ENCODE measurements around the gene HSD11B2.
A peak's percentile ranks its signal among the peaks of the same experiment; 100 is the strongest.

HSD11B2 gene

DNA sequence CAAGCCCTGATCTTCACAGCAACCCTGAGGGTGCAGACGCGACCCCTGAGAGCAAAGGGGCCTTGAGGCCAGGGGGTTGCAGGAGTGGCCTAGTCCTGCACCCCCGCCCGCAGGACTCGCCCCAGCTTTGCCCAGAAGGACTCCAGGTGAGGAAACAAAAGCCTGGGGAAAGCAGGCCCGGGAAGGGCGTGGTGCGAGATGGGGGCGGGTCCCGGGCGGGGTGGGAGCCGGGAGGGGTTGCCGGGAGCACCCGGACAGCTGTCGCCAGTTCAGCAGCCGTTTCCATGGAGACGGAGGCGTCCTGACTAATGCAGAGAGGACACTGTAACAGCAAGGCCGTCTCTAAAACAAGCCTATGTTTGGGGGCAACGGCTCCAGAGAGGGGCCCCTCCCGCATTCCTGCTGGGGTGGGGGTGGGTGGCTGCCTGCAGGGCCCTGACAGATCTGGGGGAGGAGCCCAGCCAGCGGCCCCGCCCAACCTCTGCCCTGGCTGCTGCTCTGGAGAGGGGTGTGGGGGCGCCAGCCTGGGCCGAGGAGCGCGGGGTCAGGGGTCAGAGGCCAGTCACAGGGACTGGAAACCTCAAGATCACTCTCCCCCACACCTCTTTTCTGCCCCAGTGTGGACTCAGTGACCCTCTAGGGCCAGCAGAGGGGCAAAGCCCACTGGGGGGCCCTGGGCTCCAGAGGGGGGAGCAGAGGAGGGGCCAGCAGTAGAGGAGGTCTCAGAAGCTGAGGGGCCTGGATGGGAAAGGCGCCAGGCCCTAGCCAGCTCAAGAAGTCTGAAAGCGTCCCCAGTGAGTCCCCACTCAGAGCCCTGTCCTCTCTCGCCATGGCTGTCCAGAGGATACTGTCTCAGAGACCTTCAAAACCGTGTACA, 34.5 kb upstream of the HSD11B2 start:
- DNase-seq (ENCODE audit: low read depth), result peak; percentile 91

DNA sequence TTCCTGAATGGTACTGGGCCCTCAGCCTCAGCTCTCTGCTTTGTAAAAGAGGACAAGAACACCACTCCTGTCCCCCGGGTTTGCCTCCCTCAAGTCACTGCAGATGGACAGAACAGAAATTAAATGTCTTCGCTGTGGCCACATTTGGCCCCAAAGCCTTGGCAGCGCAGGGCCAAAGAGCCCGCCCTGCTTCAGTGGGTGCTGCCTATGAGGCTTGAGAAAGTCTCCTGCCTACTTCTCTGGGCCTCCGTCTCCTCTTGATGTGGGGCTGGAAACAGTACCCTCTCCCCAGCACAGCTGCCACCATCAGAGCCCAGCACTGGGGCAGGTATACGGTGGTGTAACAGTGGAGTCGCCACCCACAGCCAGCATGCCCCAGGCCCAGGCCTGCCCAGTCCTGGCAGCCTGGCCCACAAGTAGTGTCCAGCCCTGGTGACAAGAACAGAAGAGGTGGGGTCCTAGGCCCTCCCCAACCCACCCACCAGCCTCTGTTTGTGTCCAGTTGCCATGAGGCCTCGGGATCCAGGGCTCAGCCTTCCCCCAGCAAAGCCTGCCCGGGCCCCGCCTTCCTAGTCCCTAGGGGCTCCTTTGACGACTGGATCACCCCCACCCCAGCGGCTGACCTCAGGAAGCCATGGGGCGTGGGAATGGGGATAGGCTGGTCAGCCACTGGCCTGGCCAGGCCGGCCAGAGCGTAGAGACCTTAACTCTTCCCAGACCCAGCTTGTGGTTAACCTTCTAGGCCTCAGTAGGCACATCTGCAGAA, 33.7 kb upstream of the HSD11B2 start:
- DNase-seq (ENCODE audit: low read depth), result no peak

DNA sequence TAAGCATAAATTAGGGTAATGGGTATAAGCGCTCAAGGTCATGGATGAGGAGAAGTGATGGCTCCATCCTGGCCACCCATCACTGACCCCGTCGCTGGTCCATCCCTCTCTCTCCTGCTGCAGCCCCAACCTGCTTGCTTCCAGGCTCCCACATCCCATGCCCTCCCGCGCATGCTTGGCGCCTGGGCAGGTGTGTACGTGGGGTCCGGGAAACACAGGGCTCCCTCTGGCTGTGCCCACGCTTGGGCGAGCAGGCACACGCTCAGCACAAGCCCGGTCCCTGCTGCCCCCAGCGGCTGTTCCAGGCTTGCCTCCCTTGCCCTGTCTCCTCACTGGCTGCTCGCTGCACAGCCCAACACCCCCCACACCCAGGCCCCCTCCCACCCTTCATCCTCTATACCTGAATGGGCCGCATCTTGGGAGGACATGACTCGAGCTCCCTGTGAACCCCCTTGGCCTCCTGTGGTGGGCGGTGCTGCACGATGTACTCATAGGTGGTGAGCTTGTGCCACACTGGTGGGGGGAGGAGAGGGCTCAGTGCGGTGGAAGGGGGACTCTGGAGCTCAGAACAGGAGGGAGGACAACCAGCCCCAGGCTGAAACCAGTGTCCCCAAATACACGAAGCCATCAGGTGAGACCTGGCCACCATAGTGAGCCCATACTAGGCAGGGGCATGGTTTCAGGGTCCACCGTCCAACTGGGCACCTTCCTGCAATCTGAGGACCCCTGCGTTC, 32.9 kb upstream of the HSD11B2 start:
- no peak for DNase-seq (ENCODE audit: low read depth)

DNA sequence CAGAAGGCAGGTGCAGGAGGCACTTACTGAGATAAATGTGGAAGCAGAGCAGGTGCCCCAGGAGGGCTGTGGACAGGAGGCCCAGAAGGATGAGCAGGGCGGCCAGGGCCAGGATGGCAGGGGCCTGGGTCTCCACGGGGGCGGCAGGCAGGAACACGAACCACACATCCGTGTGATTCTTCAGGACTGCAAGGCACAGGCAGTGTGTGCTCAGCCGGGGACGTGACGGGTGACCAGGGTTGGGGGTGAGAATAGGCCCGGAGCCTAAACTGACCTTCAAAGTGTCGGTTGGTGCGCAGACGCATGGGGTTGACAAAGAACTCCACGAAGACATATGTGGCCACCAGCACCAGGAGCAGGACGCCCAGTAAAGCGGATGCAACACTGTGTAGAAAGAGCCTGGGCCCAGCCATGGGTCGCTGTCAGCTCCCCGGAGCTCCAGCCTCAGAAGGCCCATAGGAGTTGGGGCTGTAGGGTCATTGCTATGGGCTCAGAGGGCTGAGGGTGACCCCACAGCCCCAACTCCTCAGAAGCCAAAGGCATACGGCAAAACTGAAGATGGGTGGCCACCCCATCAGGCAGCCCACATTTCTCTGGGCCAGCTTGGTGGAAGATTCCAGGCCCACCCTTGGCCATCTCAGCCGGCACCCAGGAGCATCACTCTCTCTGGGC, 32.2 kb upstream of the HSD11B2 start:
- no peak for DNase-seq (ENCODE audit: low read depth)

DNA sequence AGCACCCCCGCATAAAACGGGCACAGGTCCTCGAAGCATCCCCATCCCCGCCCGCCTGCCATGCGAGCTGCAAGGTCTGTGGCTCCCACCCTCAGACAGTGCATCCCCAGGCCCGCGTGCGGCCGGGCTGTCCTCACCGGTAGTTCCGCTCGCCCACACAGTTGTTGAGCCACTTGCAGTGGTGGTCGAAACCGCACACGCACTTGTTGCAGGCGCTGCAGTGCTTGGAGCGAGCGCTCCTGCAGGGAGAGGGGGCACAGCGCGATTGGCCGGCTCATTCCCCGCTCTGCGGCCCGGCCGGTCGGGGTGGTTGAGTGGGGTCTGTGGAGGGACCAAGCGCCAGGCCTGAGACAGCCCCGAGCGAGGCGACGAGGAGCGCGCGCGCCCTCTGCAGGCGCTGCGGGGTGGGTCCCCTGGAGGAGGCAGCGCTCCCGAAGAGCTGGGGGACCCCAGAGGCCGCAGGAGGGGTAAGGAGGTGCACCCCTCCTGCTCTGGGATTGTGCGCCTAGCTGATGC, 31.6 kb upstream of the HSD11B2 start:
- no peak for DNase-seq (ENCODE audit: low read depth)

DNA sequence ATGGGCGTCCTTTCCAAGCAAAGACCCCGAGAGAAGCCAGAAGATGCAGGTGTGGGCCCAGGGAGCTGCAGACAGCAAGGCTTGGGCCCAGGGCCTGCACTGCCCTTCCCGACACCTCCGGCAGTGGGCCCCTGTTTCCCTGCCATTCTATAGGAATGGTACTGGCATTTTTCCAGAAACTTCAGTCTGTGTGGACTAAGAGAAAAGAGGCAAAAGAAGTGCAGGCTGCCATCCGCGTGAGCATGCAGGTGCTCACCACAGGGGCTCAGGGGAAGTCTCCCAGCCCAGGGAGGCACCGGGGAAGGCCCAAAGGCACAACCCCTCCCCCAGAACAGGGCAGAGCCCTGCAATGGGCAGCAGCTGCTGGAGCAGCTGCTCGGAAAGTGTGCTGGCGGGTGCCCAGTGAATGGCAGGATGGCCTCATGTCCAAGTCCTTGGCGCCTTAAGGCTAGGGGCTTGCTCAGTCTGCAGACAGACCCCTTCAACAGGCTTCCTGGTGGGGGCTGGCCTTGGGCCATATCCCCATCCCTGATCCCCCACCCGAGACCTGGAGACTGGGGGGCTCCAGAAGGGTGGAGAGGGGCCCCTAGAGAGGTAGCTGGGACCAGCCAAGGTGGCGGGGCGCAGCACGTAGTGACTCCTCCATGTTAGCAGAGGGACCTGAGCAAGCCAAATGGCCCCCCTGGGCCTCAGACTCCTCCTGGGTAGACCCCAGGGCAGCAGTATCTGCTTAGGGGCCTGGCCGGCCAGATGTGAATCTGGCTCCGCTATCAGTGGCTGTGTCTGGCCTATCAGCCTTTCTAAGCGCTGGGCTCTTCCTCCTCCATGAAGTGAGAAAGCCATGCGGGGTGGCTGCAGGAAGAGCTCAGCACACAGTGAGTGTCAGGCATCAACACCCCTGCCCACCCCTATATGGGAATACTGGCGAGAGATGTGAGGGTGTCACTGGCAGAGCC, 30.9 kb upstream of the HSD11B2 start:
- DNase-seq (ENCODE audit: low read depth), result no peak

DNA sequence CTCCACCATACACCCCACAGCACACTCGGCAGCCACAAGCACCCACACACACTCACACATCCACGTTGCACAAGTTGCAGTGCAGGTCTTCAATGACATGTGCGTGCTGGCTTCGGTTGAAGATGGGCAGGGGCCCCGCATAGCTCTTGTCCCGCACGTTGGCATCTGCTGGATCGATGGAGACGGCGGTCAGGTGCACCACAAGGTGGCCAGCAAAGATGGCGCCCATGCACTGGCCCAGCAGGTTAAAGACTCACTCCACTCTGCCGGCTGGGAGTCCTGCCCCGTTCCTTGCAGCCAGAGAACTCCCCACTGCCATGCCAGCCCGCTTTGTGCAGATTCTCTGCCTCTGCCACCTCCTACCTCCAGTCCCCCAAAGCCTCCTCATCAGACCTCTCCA, 30.0 kb upstream of the HSD11B2 start:
- no peak for DNase-seq (ENCODE audit: low read depth)

DNA sequence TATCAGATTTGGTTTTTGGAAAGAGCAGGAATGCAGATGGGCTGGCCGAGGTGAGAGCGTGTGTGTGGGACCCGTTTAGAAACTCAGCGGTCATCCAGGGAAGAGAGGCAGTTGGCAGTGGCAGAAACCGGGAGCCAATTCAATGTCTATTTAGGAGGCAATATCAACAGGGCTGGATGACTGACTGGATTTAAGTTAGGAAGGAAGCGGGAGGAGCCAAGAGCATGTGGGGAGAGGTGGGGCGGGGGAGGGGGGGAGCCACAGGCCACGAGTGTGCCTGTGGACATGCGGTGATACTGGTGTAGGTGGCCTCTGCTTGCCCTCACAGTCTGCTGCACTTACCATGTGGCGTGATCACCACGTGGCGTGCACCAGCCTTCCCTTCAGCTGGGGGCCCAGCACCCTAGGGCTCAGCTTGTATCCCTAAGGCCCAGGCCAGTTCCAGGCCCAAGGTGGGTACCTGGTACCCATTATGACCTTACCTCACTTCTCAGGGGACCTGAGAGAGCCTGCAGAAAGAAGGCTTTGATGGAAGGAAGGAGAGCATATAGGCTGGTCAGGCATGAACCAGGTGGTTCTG, 26.9 kb upstream of the HSD11B2 start:
- DNase-seq (ENCODE audit: low read depth), result no peak

DNA sequence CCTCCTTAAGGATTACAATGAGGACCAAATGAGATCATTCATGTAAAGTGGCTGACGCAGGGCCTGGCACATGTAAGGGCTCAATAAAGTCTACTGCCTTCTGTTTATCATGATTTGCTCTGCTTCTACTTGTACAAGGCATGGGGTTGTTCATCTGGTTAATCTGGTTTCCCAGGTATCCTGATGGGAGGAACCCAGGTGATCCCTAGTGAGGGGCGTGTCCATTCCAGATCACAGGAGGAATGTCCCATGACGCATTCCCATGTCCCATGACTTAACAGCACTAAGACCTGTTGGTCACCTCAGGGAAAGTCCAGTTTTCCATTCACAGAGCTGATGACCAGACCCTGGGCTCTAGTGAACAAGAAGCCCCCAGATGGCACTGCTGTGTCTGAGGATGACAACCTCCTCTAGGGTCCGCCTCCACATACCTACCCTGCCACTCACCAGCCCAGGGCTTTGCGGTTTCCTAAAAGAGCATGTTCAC, 26.1 kb upstream of the HSD11B2 start:
- no peak for DNase-seq (ENCODE audit: low read depth)

DNA sequence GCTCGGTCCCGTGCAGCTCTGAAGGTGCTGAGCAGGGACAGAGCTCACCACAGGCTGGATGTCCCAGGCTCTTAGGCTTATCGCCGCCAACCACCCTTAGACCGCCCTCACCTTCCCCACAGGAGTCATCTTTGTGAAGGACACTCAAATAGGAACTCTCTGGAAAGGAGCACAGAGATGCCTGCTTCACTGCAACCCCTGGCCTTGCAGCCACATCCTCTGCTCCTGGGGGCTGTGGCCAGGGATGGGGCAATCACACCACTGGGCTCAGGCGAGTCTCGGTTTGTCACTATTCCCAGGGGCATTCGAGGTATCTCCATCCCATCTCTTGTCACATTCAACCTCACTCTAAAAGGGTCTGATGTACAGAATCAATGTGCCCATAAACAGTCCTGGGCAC, 25.6 kb upstream of the HSD11B2 start:
- no peak for DNase-seq (ENCODE audit: low read depth)

DNA sequence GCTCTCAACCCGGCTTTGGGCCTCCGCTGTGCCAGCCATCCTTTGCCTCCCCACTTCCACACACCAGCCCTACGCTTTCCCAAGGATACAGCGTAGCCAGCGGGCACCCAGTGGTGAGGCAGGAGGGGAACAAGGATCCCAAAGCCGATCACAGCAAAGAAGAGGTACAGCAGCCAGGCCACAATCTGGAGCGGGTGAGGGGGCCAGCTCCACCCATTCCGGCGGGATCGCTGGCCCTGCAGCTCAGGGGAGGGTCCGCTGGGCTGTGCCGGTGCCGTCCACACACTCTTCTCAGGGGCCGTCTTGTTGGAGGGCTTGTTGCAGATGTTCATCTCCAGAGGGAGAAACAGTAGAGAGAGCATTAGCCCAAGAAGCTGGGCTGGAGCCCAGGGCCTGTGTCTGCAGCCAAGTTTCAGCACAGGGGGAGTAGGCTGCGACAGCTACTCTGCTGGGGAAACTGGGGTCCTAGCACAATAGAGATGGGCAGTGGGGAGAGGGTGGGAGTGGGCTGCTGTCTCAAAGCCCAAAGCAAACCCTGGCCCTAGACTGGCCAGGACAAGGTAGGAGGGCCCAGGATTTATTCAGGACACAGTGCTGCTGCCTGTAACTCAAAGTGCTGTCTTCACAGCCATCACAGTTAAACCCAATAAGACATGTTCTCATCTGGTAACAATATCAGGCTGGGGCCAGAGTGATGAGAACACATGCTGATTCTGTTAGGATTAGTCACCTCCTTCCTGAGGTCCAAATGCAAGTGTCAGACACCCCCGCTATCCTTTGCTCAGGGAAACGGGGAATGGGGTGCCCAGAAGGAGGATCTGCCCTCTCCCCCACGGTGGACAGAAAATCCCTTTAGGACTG, 24.6 kb upstream of the HSD11B2 start:
- DNase-seq (ENCODE audit: low read depth), result peak; percentile 88

DNA sequence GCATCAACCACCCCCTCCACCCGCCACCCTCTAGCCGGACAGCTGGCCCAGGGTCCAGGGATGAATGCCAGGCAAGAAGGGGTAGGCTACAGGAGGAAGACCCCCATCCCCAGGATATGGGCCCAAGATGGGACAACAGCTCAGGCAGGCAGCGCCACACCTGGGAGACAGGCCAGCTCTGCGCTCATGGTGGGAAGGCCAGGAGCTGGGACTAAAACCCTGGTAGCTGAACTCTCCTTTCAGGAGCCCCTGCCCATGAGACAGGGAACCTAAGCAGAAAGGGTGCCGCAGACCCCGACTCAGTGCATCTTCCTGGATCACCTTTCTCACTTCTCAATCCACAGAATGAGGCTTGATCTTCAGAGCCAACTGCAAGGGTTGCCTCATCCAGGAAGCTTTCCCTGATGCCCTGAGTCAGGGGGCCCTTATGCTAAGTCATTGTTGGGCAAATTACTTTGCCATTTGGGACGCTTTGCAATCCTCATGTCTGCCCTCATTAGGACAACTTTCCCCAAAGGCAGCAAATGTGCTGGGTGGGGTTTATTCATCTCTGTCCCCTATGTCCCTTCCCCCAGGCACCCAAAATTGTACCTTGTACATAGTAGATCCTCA, 23.6 kb upstream of the HSD11B2 start:
- DNase-seq (ENCODE audit: low read depth), result peak; percentile 50

DNA sequence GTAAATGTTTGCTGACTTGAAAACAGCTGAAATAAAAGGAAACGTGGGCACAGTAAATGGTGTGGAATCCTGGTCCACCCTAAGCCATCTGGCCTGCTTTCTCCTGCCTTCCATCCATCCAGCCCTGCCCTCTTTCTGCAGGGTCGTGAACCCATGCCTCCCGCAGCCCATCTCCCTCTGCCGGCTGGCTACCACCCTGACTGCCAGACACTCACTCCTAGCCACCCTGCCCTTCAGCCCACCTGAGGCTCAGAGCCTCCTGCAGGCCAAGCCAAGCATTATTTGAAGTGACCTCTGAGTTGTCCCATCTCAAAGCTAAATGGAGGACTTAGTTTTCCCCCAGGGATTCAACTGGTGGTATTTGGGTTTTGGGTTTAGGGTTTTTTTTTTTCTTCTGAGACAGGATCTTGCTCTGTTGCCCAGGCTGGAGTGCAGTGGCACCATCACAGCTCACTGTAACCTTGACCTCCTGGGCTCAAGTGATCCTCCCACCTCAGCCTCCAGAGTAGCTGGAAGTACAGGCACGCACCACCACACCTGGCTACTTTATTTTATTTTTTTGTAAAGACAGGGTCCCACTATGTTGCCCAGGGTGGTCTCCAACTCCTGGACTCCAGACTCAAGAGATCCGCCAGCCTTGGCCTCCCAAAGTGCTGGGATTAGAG, 23.0 kb upstream of the HSD11B2 start:
- DNase-seq (ENCODE audit: low read depth), result no peak

DNA sequence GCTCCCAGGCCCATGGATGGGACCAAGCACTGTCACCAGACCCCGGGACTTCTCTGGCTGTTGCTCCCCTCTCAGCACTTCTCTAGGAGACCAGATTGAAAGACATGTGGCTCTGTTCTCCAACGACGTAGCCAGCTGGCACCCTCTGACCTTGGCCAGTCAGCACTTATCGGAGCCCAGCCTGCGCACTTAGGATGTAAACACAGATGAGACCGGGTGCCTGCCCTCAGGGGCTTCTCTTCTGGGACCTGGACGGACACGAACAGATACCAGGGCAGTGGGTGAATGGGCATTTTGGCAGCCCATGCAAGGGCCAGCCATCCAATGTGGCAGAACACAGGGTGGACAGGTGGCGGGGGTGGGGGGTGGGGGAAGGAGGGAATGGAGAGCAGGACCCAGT, 21.3 kb upstream of the HSD11B2 start:
- no peak for DNase-seq (ENCODE audit: low read depth)

DNA sequence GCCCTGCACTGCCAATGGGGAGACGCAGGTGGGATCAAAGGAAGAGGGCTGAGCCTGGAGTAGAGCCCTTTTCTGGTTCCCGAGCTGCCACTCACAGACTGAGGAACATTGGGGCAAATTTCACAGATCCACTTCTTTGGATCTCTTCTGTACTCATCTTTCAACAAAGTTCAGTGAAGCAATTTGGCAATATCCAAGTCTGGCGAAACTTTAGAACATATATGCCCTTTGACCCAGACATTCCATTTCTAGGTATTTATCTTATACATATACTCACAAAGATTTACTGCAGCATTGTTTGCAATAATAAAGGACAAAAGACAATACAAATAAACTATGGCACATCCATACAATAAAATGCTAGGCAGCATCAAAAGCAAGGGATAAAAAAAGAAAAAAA, 19.6 kb upstream of the HSD11B2 start:
- no peak for DNase-seq (ENCODE audit: low read depth)

DNA sequence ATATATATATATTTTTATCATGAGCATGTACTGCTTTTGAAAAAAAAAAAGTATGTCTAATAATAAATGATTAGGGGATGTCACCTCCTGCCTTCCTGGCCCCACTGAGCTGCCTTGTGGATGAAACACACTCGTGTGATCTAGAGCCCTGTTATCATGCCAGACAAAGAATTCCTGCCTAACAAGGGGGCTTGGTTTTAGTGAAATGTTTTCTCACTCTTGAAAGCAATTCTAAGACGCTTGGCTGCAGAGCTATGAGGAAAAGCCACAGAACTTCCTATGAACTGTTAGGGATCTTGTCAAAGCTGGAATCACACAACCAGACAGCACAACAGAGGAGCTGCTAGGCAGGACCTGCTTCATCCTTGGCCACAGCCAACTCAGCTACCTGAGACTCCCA, 18.6 kb upstream of the HSD11B2 start:
- no peak for DNase-seq (ENCODE audit: low read depth)

DNA sequence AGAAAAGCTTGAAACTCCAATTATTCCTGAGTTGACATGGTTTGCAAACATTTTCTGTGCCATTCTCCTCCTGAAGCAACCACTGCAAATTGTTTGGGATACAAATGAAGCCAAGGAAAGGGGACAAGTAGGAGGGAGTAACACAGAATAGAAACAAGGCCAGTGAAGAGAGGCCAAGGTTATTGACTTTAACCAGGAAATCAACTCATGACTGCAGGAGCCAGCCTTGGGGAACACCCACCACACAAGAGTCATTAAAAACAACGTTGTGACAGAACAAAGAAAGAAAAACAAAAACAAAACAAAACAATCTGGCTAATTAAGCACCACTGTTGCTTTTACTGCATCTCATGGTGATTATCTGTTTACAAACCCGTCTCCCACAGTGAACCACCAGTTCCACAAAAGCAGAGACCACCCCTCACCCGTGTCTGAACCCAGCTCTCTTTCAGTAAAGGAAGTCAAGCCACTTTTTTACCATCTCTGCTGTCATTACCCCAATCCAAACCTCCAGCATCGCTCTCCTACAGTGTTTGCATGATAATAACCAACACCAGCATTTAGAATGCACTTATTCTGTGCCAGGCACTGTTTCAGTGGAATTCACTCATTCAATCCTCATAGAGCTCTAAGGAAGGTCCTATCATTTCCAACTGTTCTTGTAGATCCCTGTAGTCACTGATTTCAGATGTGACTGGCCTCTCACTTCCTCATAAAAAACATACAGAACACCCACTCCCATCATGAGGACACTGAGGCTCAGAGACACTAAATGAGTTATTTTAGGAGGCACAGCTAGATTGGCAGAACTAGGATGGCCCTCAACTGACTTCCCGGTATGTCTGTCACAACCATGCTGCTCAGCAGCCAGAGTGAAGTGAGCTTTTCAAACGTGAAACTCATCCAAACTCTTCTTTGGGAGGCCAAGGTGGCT, 16.7 kb upstream of the HSD11B2 start:
- DNase-seq (ENCODE audit: low read depth), result no peak

Data from EH (cell line).